Subcutaneous abdominal adipose tissue (tissue), 5 donors: ENCODE data around the gene ANKFN1.

Experiments used
- H3K27ac ChIP-seq: one replicate; pipeline ENCODE4 v1.7.0; 2013; ENCODE audit warnings: low read depth, mild to moderate bottlenecking, inconsistent platforms, low read length, moderate library complexity
- H3K27me3 ChIP-seq, 5 donors: one replicate each; pipeline ENCODE4 v1.7.0; 2013; ENCODE audit warnings: low read length in 5 of 5, inconsistent platforms in 1 of 5; ENCODE audit not compliant: control insufficient read depth in 5 of 5, insufficient read depth in 4 of 5
- H3K36me3 ChIP-seq, 5 donors: one replicate each; pipeline ENCODE4 v1.7.0; 2013; ENCODE audit warnings: low read length in 5 of 5; ENCODE audit not compliant: control insufficient read depth in 5 of 5, insufficient read depth in 5 of 5
- H3K4me1 ChIP-seq, 5 donors: one replicate each; pipeline ENCODE4 v1.7.0; 2013; ENCODE audit warnings: low read length in 5 of 5, mild to moderate bottlenecking in 3 of 5, moderate library complexity in 1 of 5; ENCODE audit not compliant: control insufficient read depth in 5 of 5, insufficient read depth in 5 of 5
- H3K4me3 ChIP-seq, 5 donors: one replicate each; pipeline ENCODE4 v1.7.0; 2013; ENCODE audit warnings: low read length in 5 of 5, low read depth in 1 of 5
- H3K9ac ChIP-seq, 5 donors: one replicate each; pipeline ENCODE4 v1.7.0; 2013; ENCODE audit warnings: low read length in 5 of 5, mild to moderate bottlenecking in 4 of 5, moderate library complexity in 3 of 5
- H3K9me3 ChIP-seq, 5 donors: one replicate each; pipeline ENCODE4 v1.7.0; 2013; ENCODE audit warnings: low read length in 5 of 5; ENCODE audit not compliant: control insufficient read depth in 5 of 5
- donor health status: healthy.
- donor health status: healthy.
- donor health status: healthy.
- donor health status: healthy.
- donor health status: healthy.

The ANKFN1 gene

DNA sequence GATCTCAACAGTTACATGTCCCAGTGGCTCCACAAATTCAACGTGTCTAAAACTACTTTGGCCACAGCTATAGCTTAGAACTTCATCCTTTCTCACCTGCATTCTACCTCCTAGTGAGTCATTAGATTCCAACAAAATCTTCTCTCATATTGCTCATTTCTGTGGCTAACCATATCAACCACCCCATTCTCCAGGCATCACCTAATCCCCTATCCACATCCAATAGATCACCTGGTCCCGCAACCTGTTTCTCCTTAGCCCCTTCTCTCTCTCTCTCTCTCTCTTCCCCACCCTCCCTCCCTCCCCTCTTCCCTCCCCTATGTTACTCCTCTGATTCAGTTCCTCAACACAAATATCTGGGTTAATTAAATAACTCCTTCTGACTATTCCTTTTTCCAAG lies 64.6 kb downstream of the ANKFN1 start:
- H3K9ac ChIP-seq: no peak overlapping the region
- peaks cover 0 to 3% (median 0%) of the 10 kb centered on the region in 5 donors for H3K27me3 ChIP-seq
- no peaks in the 10 kb centered on the region for H3K36me3 ChIP-seq
- H3K9me3 ChIP-seq: no peaks in the 10 kb centered on the region
- no peak overlapping the region for H3K27ac ChIP-seq
- no peak overlapping the region for H3K4me3 ChIP-seq
- no peaks in the 10 kb centered on the region for H3K4me1 ChIP-seq

DNA sequence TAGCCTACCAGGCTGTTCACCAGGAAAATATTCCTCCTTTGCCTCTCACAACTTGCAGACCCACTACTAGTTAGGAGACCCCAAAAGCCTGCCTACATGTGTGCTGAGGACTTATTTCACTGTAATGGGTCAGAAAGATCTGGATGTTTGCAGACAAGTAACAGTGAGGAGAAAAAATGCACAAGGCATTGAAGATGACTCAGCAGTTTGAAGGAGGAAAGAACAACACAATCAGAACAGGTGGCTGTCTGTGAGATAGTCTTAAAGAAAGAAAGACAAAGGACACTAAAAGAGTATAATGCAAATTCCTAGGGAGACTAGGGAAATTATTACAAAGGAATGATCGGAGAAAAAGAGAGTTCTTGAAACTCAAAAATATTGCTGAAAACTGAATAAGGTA lies 69.0 kb downstream of the ANKFN1 start:
- H3K9me3 ChIP-seq: no peaks in the 10 kb centered on the region
- H3K9ac ChIP-seq: no peak overlapping the region
- no peak overlapping the region for H3K4me3 ChIP-seq
- H3K27ac ChIP-seq: no peak overlapping the region
- H3K4me1 ChIP-seq: no peaks in the 10 kb centered on the region
- no peaks in the 10 kb centered on the region for H3K27me3 ChIP-seq
- no peaks in the 10 kb centered on the region for H3K36me3 ChIP-seq

DNA sequence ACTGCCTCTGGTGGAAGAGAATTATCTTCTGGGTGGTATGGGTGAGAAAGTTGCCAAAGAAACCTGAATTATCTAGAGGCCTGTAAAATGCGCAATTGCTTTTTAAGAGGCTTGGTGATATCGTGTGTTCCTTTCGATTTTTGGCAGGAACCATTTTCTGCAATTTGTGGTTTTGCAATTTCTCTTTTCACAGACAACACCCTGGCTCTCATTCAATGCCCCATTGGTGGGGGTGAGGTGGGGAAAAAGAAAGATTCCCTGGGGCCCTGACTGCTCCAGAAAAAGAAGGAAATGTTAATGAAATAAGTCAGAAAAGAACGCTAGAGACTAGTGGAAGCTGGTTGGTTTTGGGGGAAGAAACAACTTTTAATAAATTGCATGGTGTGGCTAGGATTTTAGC lies 77.4 kb downstream of the ANKFN1 start:
- no peaks in the 10 kb centered on the region for H3K9me3 ChIP-seq
- no peaks in the 10 kb centered on the region for H3K27me3 ChIP-seq

DNA sequence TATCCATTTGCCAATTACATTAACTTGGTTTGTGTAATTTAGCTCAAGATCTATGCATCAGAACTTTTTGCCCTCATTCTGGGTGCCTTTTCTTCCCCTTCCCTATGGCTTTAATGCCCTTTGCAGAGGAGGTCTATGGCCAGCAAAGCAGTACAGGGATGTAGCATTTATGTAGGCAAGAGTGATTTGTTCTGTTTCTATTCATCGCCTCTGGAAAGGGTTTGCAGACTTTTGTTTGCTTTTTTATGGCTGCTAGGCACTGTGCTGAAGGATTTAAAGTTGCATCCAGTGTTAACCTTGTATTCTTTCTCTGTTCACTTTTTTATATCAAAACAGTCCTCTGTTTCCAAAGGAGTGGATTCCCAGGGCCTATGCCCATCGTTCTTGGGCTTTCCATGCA lies 78.0 kb downstream of the ANKFN1 start:
- Histone ChIP-seq H3K9me3 (no peaks in the 10 kb centered on the region), H3K27ac (no peak overlapping the region), H3K36me3 (no peaks in the 10 kb centered on the region), H3K4me1 (peaks cover 2 to 20% (median 14%) of the 10 kb centered on the region in 5 donors), H3K27me3 (no peaks in the 10 kb centered on the region), H3K9ac (no peak overlapping the region), H3K4me3 (no peak overlapping the region)

More for the DNA sequence above, 77.4 kb downstream of the ANKFN1 start:
- Histone ChIP-seq H3K36me3 (no peaks in the 10 kb centered on the region), H3K4me3 (no peak overlapping the region), H3K9ac (peak overlapping the region in 1 of 5 donors; percentile 4), H3K27ac (no peak overlapping the region), H3K4me1 (peaks cover 2 to 20% (median 14%) of the 10 kb centered on the region in 5 donors)

DNA sequence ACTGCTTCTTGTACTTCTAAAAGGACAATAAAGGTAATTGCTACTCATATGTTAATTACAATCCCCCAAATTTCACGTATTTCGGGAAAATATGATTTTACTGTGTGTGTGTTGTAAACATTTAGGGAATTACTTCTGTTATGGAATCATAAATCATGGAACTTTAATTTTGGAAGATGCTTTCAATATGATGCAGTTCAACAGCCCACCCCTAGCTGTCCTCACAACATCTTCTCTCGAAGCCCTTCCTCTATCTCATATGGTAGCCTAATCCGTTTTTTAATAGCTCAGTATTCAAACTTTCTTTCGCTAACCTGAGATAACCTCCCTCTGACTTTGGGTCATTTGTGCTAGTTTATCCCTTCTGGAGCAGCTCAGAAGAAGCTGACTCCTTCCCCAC lies 78.4 kb downstream of the ANKFN1 start:
- Histone ChIP-seq H3K9ac (no peak overlapping the region), H3K27ac (no peak overlapping the region), H3K4me1 (peaks cover 2 to 20% (median 14%) of the 10 kb centered on the region in 5 donors), H3K4me3 (no peak overlapping the region), H3K27me3 (no peaks in the 10 kb centered on the region), H3K9me3 (no peaks in the 10 kb centered on the region), H3K36me3 (no peaks in the 10 kb centered on the region)

DNA sequence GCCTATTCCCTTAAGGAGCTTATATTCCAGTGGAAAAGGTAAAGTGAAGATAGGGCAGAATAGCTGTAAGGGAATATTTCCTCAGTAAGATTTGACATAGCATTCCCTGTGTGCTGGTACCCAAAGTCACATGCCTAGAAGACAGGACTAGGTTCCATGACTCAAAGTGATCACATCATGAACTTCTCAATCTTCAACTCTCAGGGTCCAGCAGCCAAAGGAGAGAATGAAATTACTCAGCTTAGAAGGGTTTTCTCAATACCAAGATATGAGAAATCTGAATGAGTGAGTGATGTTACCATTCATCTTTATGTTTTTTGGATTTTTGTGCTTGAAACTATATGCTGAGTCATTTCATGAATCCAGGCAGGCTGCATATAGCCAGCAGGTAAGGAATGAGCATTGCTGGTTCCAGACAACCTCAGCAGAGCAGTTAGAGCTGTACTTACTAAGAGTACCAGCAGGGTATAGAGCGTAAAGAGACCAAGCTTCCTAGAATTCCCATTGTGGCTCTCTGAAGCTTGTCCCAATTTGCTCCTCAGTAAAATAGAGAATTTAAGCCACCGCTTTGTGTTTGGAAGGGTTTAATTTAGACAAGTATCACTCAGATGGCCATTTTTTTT lies 91.1 kb downstream of the ANKFN1 start:
- H3K4me1 ChIP-seq: no peaks in the 10 kb centered on the region
- H3K27me3 ChIP-seq: no peaks in the 10 kb centered on the region
- H3K27ac ChIP-seq: no peak overlapping the region

DNA sequence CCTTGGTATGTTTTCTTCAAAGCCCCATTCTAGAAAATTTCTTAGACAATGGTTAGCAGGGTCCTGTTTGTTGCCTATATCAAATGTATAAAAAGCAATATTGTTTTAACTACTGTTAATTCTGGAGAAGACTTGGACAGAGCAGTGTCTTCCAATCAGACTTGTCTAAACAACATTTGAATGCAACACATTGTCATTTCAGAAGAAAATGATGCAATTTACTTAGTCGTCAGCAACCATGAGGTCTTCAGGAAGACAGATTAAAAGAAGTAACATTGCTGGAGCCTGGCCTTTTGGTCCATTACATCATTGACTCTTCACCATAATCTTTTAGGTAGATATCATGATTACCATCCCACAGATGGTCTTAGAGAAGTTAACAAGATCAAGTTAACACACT lies 94.5 kb downstream of the ANKFN1 start:
- Histone ChIP-seq H3K4me3 (no peak overlapping the region), H3K36me3 (no peaks in the 10 kb centered on the region), H3K27me3 (no peaks in the 10 kb centered on the region), H3K27ac (no peak overlapping the region), H3K4me1 (no peaks in the 10 kb centered on the region), H3K9me3 (no peaks in the 10 kb centered on the region), H3K9ac (no peak overlapping the region)

More for the DNA sequence above, 91.1 kb downstream of the ANKFN1 start:
- no peaks in the 10 kb centered on the region for H3K9me3 ChIP-seq
- no peaks in the 10 kb centered on the region for H3K36me3 ChIP-seq
- H3K9ac ChIP-seq: no peak overlapping the region
- no peak overlapping the region for H3K4me3 ChIP-seq

DNA sequence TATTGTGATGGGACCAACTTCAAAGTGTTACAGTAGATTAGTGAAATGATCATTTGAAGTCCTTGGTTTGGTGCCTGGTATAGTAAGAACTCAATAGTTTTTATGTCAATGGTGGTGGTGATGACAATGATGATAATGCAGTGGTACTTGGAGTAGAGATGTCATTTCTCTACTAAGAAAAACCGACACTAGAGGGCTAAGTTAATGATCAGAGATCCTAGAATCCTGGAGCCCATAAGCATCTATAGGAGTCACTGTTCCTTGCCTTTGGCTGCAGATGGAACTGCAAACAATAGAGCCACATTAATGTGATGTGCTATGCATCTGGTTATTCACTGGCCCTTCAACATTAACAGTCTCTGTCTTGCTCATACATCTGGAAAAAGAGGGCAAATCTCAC lies 103.8 kb downstream of the ANKFN1 start:
- Histone ChIP-seq H3K27me3 (no peaks in the 10 kb centered on the region), H3K36me3 (no peaks in the 10 kb centered on the region), H3K9ac (no peak overlapping the region), H3K27ac (no peak overlapping the region), H3K9me3 (no peaks in the 10 kb centered on the region), H3K4me3 (no peak overlapping the region), H3K4me1 (no peaks in the 10 kb centered on the region)

DNA sequence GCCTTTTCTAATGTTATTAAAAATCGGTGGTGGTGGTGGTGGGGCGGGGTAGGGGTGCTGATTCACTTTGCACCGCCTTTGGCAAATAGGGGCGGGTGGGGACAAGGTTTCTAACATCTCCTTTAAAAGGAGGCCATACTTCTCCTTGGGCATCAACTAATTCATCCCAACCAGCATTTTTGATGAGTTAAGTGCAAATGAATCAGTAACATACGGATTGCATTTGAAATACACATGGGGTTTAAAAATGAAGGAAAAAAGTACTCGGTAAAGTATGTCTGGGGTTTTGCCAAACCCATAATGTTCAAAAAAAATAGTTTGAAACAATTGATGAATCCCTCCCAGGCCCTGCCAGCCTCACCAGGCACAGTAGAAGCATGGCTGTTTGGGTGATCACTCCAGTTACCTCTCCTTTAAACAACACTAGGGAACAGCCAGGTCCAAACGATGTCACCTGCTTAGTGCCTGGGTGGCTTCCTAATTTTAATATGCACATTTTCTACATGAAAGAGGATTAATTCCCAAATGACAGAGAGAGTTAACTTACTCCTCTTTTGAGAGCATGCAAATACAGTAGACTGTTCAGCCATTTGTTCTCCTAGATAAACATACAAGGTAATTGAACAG lies 107.2 kb downstream of the ANKFN1 start:
- Histone ChIP-seq H3K4me1 (no peaks in the 10 kb centered on the region), H3K9me3 (no peaks in the 10 kb centered on the region), H3K9ac (no peak overlapping the region), H3K36me3 (no peaks in the 10 kb centered on the region), H3K27me3 (peaks cover 0 to 3% (median 0%) of the 10 kb centered on the region in 5 donors), H3K4me3 (no peak overlapping the region), H3K27ac (no peak overlapping the region)

GRCh38 chr17:56262803-56263202 lies 109.5 kb downstream of the ANKFN1 start:
- Histone ChIP-seq H3K27ac (no peak overlapping the region), H3K4me1 (no peaks in the 10 kb centered on the region), H3K36me3 (no peaks in the 10 kb centered on the region)

More at GRCh38 chr17:56262803-56263202, 109.5 kb downstream of the ANKFN1 start:
- H3K9me3 ChIP-seq: no peaks in the 10 kb centered on the region
- H3K9ac ChIP-seq: no peak overlapping the region
- no peak overlapping the region for H3K4me3 ChIP-seq
- peaks cover 0 to 3% (median 0%) of the 10 kb centered on the region in 5 donors for H3K27me3 ChIP-seq
